IMR-90 (cell line): ENCODE data around the gene CTAGE1.

Experiments used
- CTCF ChIP-seq: conservative IDR thresholded peaks from 2 replicates; pipeline ENCODE4 v1.5.1; 2012; ENCODE audit warnings: mild to moderate bottlenecking, low read depth, low read length, improper control_type of control experiment
- POLR2A ChIP-seq: IDR thresholded peaks from 2 replicates; pipeline ENCODE4 v1.6.1; 2012; ENCODE audit warnings: mild to moderate bottlenecking, low read depth, low read length
- USF2 ChIP-seq: fragments of 150-350 bp; IDR thresholded peaks from 2 replicates; pipeline ENCODE4 v1.6.1; 2017; ENCODE audit warnings: mild to moderate bottlenecking, antibody characterized with exemption, low read length, low read depth

GRCh38 chr18:22378672-22379282 lies 38.9 kb downstream of the CTAGE1 start:
- TF ChIP-seq CTCF: peak; percentile 37
- TF ChIP-seq POLR2A: no peak
- no peak for TF ChIP-seq USF2
